ENCODE data around the gene TTBK1.

Gene TTBK1

DNA sequence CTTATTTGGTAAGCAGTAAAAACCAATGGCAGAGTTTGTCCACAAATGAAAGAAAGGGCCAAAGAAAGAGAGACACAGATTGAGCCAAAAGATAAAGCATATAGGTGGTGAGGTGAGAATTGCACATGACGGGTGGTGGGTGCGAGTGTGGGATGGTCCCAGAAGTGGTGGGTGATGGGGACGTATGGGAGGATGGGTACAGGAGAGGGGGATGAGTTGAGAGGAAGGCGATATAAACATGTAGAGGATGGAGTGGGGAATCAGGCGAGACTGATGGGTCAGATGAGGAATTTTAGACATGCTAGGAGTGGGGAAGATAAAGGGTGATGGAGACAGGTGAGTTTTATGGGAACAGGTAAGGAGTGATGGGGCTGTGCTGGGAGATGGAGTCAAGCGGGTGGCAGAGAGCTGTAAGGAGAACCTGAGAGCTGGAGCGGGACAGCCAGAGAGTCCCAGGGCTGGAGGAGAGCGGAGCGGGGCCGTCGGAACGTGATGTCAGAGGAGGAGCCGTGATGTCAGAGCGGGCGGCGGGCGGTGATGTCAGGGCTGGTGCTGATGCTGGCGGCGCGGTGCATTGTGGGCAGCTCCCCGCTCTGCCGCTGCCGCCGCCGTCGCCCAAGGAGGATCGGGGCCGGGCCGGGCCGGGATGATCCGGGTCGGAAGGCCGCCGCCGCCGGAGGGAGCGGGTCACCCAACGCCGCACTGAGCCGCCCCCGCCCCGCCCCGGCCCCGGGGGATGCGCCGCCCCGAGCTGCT, at the start of gene TTBK1:
Gene TTBK1, plus strand, starts transcription at position 574 of the 756 bp plus-strand sequence. CDS start 3,180 bp downstream, outside the sequence.
- peak; percentile 49 for DNase-seq

DNA sequence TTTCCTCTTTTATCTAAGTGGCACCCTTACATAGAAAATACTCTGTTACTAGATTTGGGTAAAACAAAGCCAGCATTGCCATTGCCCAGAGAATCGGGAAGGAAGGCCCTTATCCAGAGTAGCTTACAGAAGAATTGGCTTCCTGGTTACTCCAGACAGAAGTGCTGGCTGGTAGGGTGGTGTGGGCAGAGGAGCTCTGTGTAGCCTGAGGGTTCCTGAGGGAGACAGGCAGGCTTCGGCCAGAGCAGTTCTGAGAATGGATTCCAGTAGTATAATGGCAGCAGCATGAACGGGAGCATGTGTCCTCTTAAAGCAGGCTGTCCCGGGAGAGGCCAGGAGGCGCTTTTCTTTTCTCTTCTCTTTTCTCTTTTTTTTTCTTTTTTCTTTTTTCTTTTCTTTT, 49.4 kb upstream of the TTBK1 start:
- DNase-seq: no peak

DNA sequence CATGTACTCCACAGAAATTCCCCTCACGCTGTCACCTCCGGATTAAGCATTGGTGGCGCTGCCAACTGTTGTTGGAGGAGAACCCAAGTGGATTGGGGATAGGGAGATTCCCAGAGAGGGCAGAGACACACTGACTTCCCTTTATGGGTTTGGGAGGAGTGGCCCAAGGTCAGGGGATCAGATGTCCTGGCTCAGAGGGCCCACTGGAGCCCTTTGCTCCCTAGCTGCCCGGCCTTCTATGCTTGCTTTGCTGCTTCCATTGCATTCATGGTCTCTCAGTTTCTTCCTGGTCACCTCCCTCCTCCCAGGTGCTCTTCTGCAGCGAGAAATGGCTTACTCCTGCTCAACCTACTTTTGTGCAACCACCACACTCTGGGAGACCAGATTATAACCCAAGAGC, 46.9 kb upstream of the TTBK1 start:
- DNase-seq: no peak

- no peak for DNase-seq
Observed at GRCh38 chr6:43199912-43200311, 43.4 kb upstream of the TTBK1 start.

- no peak for DNase-seq
Observed at GRCh38 chr6:43200541-43200940, 42.7 kb upstream of the TTBK1 start.

DNA sequence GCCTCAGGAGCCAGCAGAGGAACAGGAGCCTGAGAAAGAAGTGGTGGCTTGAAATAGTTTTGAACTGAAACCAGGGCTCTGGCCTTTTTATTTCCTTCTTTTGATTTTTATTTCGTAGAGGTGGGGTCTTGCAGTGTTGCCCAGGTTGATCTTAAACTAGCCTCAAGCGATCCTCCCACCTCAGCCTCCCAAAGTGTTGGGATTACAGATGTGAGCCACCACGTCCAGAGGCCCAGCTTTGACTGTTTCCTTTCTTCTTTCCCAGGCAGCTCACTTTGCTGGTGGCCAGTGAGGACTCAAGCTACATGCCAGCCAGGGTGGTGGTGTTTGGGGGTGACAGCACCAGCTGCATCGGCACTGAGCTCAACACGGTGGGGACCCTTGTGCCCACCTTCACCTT, 40.8 kb upstream of the TTBK1 start:
- DNase-seq: no peak

DNA sequence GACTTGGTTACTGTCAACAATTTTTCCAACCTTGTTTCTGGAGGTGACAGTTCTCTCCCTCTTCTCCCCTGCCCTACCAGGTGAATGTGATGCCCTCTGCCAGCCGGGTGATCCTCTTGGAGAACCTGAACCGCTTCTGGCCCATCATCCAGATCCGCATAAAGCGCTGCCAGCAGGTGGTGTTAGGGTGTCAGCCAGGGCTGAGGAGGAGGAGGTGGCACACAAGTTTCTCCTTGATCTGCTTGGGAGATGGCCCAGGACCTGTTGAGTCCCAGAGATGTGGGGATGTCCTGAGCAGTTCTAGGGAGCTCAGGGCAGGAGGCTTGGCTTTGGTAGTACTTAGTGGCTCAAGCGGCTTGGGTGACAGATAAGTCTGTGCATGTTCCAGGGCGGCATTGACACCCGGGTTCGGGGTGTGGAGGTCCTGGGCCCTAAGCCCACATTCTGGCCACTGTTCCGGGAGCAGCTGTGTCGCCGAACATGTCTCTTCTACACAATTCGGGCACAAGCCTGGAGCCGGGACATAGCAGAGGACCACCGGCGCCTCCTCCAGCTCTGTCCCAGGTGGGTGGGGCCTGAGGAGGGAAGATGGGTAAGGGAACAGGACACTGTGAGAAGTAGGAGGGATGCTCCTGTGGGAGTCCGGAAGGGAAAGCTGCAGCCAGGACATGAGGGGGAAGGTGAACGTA, 40.1 kb upstream of the TTBK1 start:
- no peak for DNase-seq

DNA sequence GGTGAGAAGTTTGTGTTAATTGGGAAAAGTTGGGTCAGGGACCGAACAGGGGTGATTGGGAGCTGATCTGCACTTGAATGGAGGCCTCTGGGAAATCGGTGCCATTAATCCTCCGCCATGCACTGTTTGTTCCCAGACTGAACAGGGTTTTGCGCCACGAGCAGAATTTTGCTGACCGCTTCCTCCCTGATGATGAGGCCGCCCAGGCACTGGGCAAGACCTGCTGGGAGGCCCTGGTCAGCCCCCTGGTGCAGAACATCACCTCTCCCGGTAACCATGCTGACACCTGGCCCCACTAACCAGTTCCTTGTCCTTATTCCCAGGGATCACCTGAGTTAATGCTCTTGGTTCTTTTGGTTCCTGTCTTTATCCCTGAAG, 39.6 kb upstream of the TTBK1 start:
- no peak for DNase-seq

GRCh38 chr6:43204271-43205105, 38.8 kb upstream of the TTBK1 start:
- no peak for DNase-seq

- no peak for DNase-seq
Observed at GRCh38 chr6:43205849-43206248, 37.4 kb upstream of the TTBK1 start.

DNA sequence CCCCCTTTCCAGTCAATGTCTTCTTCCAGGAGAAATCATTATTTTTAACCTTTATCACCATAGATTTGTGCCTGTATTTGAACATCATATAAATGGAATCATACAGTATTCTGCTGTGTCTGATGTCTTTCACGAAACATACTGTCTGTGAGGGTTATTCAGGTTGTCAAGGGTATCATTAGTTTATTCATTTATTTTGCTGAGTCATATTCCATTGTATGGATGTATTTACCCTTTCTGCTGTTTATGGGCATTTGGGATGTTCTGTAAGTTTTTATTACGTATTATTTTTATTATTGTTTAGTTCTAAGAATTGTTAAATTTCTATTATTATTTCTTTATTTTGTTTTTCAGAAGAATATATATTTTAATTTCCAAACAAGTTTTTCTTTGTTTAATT, 36.0 kb upstream of the TTBK1 start:
- DNase-seq: no peak

- no peak for DNase-seq
Observed at GRCh38 chr6:43211955-43212354, 31.3 kb upstream of the TTBK1 start.

GRCh38 chr6:43213431-43213830, 29.9 kb upstream of the TTBK1 start:
- no peak for DNase-seq

- DNase-seq: no peak
Observed at GRCh38 chr6:43215066-43215465, 28.2 kb upstream of the TTBK1 start.

DNA sequence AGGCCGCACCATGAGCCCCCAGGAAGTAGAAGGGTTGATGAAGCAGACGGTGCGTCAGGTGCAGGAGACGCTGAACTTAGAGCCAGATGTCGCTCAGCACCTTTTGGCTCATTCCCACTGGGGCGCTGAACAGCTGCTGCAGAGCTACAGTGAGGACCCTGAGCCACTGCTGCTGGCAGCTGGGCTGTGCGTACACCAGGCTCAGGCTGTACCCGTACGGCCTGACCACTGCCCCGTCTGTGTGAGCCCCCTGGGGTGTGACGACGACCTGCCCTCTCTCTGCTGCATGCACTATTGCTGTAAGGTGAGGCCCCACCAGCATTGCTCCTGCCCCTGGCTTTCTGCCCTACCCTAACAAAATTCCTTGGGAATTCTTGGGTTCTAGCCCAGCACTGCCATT, 27.1 kb upstream of the TTBK1 start:
- DNase-seq: no peak

GRCh38 chr6:43217351-43217750, 25.9 kb upstream of the TTBK1 start:
- DNase-seq: no peak

DNA sequence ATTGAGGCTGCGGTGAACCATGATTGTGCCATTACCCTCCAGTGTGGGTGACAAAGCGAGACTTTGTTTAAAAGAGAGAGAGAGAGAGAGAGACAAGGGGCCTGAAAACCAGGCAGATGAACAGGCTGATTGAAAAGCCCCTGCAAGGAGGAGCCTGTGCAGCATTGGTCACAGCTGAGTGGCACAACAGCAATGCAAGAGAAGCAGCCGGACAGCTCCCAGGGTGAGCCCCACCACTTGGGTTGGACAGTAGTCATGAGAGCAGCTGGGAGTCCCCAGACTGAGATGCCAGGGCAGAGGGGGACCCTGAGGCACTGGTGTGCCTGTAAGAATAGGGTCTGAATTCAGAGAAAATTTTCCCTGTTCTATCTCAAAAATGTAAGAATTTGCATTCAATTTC, 24.2 kb upstream of the TTBK1 start:
- no peak for DNase-seq

DNA sequence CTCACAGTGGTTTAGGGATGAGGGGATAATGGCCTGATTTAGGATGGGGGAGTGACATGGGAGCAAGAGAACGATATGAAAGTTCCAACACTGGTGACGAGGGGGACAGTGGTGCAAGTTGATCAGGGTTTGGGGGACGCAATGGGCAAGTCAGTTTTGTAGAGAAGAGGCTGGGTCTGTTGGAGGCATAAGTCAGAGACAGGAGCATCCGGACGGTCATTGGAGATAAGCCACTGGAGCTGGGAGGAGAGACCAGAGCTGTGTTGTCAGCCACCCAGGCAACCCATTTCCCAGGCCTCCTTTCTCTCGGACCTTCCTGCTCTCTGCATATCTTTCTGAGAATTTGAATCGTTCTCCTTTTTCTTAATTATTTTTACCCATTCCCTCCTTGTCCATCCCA, 23.5 kb upstream of the TTBK1 start:
- DNase-seq: no peak

- no peak for DNase-seq
Observed at GRCh38 chr6:43220439-43220951, 22.8 kb upstream of the TTBK1 start.

GRCh38 chr6:43221046-43221972, 22.0 kb upstream of the TTBK1 start:
- DNase-seq: no peak

DNA sequence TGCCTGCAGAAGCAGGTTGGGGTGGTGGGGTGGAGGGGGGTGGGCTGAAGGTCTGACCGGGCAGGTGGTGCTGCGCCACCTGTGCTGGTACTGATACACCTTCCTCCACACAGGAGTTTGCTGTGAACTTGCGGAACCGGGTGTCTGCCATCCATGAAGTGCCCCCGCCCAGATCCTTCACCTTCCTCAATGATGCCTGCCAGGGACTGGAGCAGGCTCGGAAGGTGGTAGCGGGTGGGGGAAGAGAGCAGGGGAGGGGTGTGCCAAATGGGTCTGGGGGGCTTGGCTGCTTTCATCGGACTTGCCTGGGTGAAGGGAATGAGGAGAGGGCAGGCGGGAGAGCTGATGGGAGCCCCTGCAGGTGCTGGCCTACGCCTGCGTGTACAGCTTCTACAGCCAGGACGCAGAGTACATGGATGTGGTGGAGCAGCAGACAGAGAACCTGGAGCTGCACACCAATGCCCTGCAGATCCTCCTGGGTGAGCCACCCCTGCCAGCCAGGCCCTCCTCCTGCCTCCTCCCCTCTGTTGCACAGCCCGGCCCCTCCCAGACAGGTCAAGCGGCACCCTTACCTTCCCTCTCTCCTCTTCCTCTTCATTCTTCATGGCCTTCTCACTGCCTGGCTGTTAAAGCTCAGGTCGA, 20.7 kb upstream of the TTBK1 start:
- DNase-seq: no peak

GRCh38 chr6:43223175-43223574, 20.1 kb upstream of the TTBK1 start:
- DNase-seq: no peak

Data from CD4-positive, alpha-beta T cell treated with Interleukin-10 for 1 hour (primary cell).